Hepatocyte (in vitro differentiated cells): ENCODE results near the gene KIF2A. TPM values are rescaled to one million over a fixed set of nuclear protein-coding genes. Genes with fewer than 3 reads are reported as not detected.

ENCODE experiments used
- DNase-seq: peaks from one replicate; pipeline ENCODE4 v3.0.0-alpha.2; 2016; ENCODE audit warnings: low spot score
- H2AFZ ChIP-seq: fragments of 200-600 bp; sonication (generic); 2 replicates; pipeline ENCODE4 v1.6.0; 2016; ENCODE audit warnings: antibody characterized with exemption, mild to moderate bottlenecking
- H3K27ac ChIP-seq: fragments of 200-600 bp; sonication (generic); 2 replicates; pipeline ENCODE4 v1.5.1; 2016; ENCODE audit warnings: mild to moderate bottlenecking
- H3K27me3 ChIP-seq: fragments of 200-600 bp; sonication (generic); 2 replicates; pipeline ENCODE4 v1.6.1; 2016
- H3K36me3 ChIP-seq: fragments of 200-600 bp; sonication (generic); replicated peaks from 2 replicates; pipeline ENCODE4 v1.5.1; 2016; ENCODE audit warnings: low read depth; ENCODE audit not compliant: insufficient read depth
- H3K4me1 ChIP-seq: fragments of 200-600 bp; sonication (generic); 2 replicates; pipeline ENCODE4 v1.5.1; 2016; ENCODE audit warnings: mild to moderate bottlenecking, moderate library complexity; ENCODE audit not compliant: insufficient read depth
- H3K4me2 ChIP-seq: fragments of 200-600 bp; sonication (generic); 2 replicates; pipeline ENCODE4 v1.6.0; 2016
- H3K4me3 ChIP-seq: fragments of 200-600 bp; sonication (generic); 2 replicates; pipeline ENCODE4 v1.5.1; 2016; ENCODE audit warnings: mild to moderate bottlenecking
- H3K79me2 ChIP-seq: fragments of 200-600 bp; sonication (generic); 2 replicates; pipeline ENCODE4 v1.6.0; 2017; ENCODE audit warnings: mild to moderate bottlenecking
- H3K9me2 ChIP-seq: fragments of 200-600 bp; sonication (generic); replicated peaks from 2 replicates; pipeline ENCODE4 v1.6.0; 2017; ENCODE audit warnings: mild to moderate bottlenecking; ENCODE audit not compliant: insufficient read depth
- H3K9me3 ChIP-seq: fragments of 200-600 bp; sonication (generic); 2 replicates; pipeline ENCODE4 v1.5.1; 2016; ENCODE audit warnings: low read depth, mild to moderate bottlenecking
- H4K20me1 ChIP-seq: fragments of 200-600 bp; sonication (generic); 2 replicates; pipeline ENCODE4 v1.6.0; 2016; ENCODE audit warnings: mild to moderate bottlenecking; ENCODE audit not compliant: insufficient read depth, poor library complexity, severe bottlenecking
- EZH2 ChIP-seq: fragments of 200-600 bp; sonication (generic); IDR thresholded peaks from 2 replicates; pipeline ENCODE4 v1.6.1; 2016; ENCODE audit warnings: antibody characterized with exemption, mild to moderate bottlenecking, borderline replicate concordance
- EZH2phosphoT487 ChIP-seq: fragments of 200-600 bp; sonication (generic); IDR thresholded peaks from one replicate; pipeline ENCODE4 v1.6.1; 2018; ENCODE audit warnings: antibody characterized with exemption, mild to moderate bottlenecking, low read depth, moderate library complexity; ENCODE audit not compliant: unreplicated experiment, severe bottlenecking
- WGBS: methylation state at CpG from one replicate; pipeline ENCODE4 v1.1.6; 2016; ENCODE audit warnings: low lambda C conversion rate; ENCODE audit errors: missing lambda C conversion rate; 5-methylcytosine and 5-hydroxymethylcytosine counted together
- polyA plus RNA-seq: library from polyadenylated mRNA; unstranded; fragments of >200 nt; fragmentation: Nextera tagmentation; extraction: Ambion mirVana; gene quantifications from 2 replicates; pipeline ENCODE4 v1.2.1, GENCODE V29; 2016
- total RNA-seq: library from RNA; depleted of rRNA; stranded (reverse); fragments of >200 nt; gene quantifications from 2 replicates; pipeline ENCODE4 v1.2.3, GENCODE V29; 2014
- TF ChIP-seq, protein P1 (sequence below): fragments of 200-600 bp; sonication (generic); IDR thresholded peaks from 2 replicates; pipeline ENCODE4 v1.5.1; 2016; ENCODE audit warnings: antibody characterized with exemption, mild to moderate bottlenecking; ENCODE audit not compliant: poor library complexity

The KIF2A gene
- total and polyA plus RNA-seq, 2 experiments from 2014 or later, result 28.3 to 46.9 TPM

DNA sequence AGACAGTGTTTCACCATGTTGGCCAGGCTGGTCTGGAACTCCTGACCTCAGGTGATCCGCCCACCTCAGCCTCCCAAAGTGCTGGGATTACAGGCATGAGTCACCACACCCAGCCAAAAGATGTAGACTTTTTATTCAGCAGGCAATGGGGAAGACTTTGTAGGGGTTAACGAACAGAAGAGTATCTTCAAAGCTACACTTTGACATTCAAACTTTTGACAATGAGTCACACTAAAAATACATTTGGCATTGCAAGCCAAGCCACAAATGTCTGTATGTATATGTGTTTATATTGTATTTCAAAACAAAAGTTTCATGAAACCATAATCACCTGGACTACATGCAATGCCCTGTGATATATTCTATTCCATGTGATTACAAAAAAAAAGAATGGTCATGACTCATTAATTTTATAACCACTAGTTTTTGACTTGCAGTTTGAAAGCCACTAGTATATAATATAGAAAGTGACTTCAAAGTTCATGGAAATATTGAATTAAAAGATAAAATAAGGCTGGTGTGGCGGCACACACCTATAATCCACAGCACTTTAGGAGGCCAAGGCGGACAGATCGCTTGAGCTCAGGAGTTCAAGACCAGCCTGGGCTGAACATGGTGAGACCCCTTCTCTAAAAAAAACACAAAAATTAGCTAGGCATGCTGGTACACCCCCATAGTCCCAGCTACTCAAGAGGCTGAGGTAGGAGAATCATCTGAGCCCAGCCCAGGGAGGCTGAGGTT, 89.4 kb downstream of the KIF2A start:
- H3K4me1 ChIP-seq, result no peaks in the 10 kb centered on the region
- H3K4me3 ChIP-seq, result no peak overlapping the region
- no peak overlapping the region for H3K4me2 ChIP-seq
- no peak overlapping the region for H3K27ac ChIP-seq
- no peak overlapping the region for H2AFZ ChIP-seq
- H3K79me2 ChIP-seq, result no peaks in the 10 kb centered on the region
- H3K9me2 ChIP-seq, result no peaks in the 10 kb centered on the region
- WGBS, result 95% methylated on average over 5 of the region's 5 CpGs
- H4K20me1 ChIP-seq, result no peaks in the 10 kb centered on the region
- H3K9me3 ChIP-seq, result no peaks in the 10 kb centered on the region
- no peak for DNase-seq
- H3K27me3 ChIP-seq, result no peaks in the 10 kb centered on the region
- no peaks in the 10 kb centered on the region for H3K36me3 ChIP-seq
- no peak for TF ChIP-seq EZH2
- TF ChIP-seq, protein P1, sequence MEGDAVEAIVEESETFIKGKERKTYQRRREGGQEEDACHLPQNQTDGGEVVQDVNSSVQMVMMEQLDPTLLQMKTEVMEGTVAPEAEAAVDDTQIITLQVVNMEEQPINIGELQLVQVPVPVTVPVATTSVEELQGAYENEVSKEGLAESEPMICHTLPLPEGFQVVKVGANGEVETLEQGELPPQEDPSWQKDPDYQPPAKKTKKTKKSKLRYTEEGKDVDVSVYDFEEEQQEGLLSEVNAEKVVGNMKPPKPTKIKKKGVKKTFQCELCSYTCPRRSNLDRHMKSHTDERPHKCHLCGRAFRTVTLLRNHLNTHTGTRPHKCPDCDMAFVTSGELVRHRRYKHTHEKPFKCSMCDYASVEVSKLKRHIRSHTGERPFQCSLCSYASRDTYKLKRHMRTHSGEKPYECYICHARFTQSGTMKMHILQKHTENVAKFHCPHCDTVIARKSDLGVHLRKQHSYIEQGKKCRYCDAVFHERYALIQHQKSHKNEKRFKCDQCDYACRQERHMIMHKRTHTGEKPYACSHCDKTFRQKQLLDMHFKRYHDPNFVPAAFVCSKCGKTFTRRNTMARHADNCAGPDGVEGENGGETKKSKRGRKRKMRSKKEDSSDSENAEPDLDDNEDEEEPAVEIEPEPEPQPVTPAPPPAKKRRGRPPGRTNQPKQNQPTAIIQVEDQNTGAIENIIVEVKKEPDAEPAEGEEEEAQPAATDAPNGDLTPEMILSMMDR, result no peak
- TF ChIP-seq EZH2phosphoT487, result no peak

DNA sequence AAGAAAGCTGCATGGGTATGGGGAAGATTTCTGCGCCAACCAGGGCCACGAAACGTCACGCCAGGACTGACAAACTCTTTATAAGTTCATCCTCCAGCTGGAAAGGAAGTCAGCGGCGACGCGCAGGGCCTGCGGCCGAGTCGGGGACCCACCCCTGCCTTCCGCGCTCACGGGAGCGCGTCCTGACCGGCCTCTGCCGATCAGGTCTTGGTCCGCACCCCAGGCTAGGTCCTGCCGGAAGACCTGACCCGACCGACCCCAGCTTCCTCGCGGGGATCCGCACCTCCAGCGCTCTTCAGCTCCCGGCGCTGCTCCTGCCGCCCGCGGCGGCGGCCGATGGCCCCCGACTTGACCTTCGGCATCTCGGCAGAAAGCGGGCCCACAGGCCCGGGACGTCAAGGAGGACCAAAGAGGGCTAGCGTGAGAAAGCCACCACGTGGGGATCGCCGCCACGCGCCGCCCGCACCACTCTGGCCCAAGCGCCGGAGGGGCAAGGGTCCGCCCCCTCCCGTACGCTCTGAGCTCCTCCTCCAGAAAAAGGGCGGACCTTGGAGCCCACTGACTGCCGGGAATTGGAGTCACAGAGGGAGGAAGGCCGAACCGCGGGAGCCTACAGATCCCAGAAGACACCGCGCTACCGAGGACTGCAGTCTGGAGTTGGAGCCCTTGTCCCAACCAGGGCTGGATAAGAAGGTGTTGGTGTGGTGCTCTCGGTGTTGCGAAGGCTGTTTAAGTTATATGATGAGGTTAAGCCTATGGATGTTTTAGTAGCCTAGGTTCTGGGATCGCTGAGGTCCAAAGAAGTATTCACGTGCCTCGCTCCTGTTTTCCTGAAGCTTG, 97.6 kb downstream of the KIF2A start, which contains the start of gene DIMT1:
Gene DIMT1 (minus strand): TSS at position 495 of the 840 bp plus-strand sequence. CDS start 133 bp downstream, at position 362.
- WGBS, result under 1% methylated on average over 61 of the region's 66 CpGs

DNA sequence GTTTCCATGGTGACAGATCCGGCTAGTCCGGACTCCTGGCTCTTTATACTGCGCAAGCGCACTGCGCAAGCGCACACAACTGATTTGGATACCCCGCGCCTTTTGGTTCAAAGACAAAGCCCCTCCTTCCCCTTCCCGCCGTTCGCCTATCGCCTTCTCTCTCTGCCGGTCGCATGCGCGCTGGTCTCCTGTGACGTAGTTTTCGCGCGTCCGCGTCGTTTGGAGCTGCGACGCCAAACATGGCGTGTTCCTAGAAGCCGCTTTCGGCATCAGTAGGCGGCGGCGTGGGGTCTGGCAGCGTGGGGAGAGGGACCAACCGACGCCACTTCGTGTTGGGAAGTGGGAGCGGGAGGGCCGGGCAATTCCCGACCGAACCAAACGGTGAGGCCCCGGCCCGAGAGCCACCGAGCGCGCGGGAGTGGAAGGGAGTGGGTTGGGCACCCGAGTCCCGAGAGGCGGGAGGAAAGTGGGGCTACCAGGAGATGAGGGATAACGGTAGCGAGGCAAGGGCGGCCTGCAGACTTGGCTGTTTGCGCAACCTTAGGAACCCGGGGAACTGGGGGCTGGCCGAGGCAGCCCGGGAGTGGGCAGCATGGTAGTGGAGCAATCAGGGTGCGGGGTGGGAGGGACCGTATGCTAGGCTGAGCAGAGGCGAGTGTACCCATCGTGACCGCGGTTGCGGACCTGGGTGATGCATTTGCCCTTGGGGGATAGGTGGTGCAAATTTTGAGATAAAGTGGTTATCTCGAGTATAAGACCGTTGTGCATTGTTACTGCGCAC, 106.7 kb downstream of the KIF2A start, which contains the start of gene IPO11:
Gene IPO11 (plus strand): TSS at position 215 of the 781 bp plus-strand sequence. CDS start 24,517 bp downstream, outside the sequence.
- Histone ChIP-seq H3K27ac (peak within 1 kb of the TSS; percentile 63), H3K79me2 (peaks cover 45% of the 10 kb centered on the region), H3K4me3 (peak within 1 kb of the TSS; percentile 51), H4K20me1 (no peaks in the 10 kb centered on the region), H2AFZ (peak within 1 kb of the TSS; percentile 73), H3K9me3 (no peaks in the 10 kb centered on the region), H3K27me3 (no peaks in the 10 kb centered on the region), H3K4me2 (peak within 1 kb of the TSS; percentile 89), H3K36me3 (no peaks in the 10 kb centered on the region), H3K9me2 (no peaks in the 10 kb centered on the region), H3K4me1 (no peaks in the 10 kb centered on the region)
- peak; percentile 99 for DNase-seq
- 2% methylated on average over 57 of the region's 66 CpGs for WGBS
- TF ChIP-seq EZH2 (no peak), EZH2phosphoT487 (no peak)
- TF ChIP-seq, protein P1, result no peak

More for the DNA sequence above, 97.6 kb downstream of the KIF2A start, which contains the start of gene DIMT1:
- Histone ChIP-seq H3K9me3 (no peaks in the 10 kb centered on the region), H3K4me1 (peaks cover 3% of the 10 kb centered on the region), H3K9me2 (no peaks in the 10 kb centered on the region), H3K4me2 (peak within 1 kb of the TSS; percentile 82), H3K36me3 (no peaks in the 10 kb centered on the region), H4K20me1 (no peaks in the 10 kb centered on the region), H2AFZ (peak within 1 kb of the TSS; percentile 91), H3K27me3 (no peaks in the 10 kb centered on the region), H3K27ac (peak within 1 kb of the TSS; percentile 92), H3K79me2 (peaks cover 14% of the 10 kb centered on the region), H3K4me3 (peak within 1 kb of the TSS; percentile 64)
- peak; percentile 99 for DNase-seq
- TF ChIP-seq, protein P1, result no peak
- no peak for TF ChIP-seq EZH2phosphoT487
- no peak for TF ChIP-seq EZH2
